PC-3 (cell line): ENCODE results near the gene SOSTDC1.

Experiments
- CTCF ChIP-seq: fragments of 300-600 bp; sonication (generic); conservative IDR thresholded peaks from 2 replicates; pipeline ENCODE4 v1.5.1; 2017; ENCODE audit warnings: antibody characterized with exemption, low read depth, mild to moderate bottlenecking, low read length
- EZH2 ChIP-seq: fragments of 300-600 bp; sonication (generic); IDR thresholded peaks from one replicate; pipeline ENCODE4 v1.6.1; 2017; ENCODE audit warnings: antibody characterized with exemption, mild to moderate bottlenecking, low read length; ENCODE audit not compliant: unreplicated experiment
- EZH2phosphoT487 ChIP-seq: fragments of 300-600 bp; sonication (generic); IDR thresholded peaks from 2 replicates; pipeline ENCODE4 v1.6.1; 2018; ENCODE audit warnings: mild to moderate bottlenecking, antibody characterized with exemption, low read length, borderline replicate concordance

DNA sequence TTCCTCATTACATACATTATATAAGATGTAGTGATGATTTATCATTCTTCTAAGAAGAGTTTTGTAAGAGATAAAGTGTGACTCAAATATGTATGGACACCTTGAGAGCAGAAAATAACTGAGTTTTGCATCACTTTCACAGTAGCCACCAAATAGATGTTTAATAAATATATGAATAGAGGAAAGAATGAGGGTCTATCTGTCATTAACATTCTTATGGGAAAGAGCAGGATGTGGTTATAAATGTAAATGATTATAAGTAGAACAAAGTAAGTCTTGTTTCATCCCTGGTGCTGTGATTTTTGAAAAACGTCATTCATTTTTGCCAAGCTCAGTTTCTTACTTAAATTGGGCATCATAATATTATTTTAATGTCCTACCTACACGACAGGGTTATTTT lies 29.2 kb downstream of the SOSTDC1 start:
- TF ChIP-seq CTCF (no peak), EZH2 (no peak), EZH2phosphoT487 (no peak)
